B cell (primary cell): Measurements from ENCODE around the gene CCDC57. TPM values are rescaled to one million over a fixed set of nuclear protein-coding genes. Genes with fewer than 3 reads are reported as not detected.

Source experiments
- ATAC-seq: fragments of 200-7000 bp; cut with Tn5 transposase; one replicate; pipeline ENCODE4 v1.10.0; 2021; ENCODE audit warnings: low read depth, mild to moderate bottlenecking, moderate number of reproducible peaks, moderate library complexity
- CTCF ChIA-PET: fragments of 350-600 bp; sonication (Branson Sonifier 250); formaldehyde crosslinking; loops from one replicate; lab custom pipeline; 2021; ENCODE audit warnings: antibody characterized with exemption, inconsistent platforms; lab: Charles Lee
- POLR2A ChIA-PET: fragments of 350-600 bp; sonication (Branson Sonifier 250); formaldehyde crosslinking; loops from one replicate; lab custom pipeline; 2021; ENCODE audit warnings: antibody characterized with exemption; lab: Charles Lee
- DNase-seq: peaks from one replicate; pipeline ENCODE4 v3.0.0; 2013
- H2AFZ ChIP-seq: 2 replicates; pipeline ENCODE4 v1.6.1; 2012; ENCODE audit warnings: mild to moderate bottlenecking, low read depth, low read length; ENCODE audit not compliant: insufficient read depth, poor library complexity, severe bottlenecking
- H3K27ac ChIP-seq, 2 donors: 1 replicate in 1 of 2; 2 replicates in 1 of 2; pipeline ENCODE4 v1.5.1; 2012 to 2013; ENCODE audit warnings: low read length in 2 of 2, mild to moderate bottlenecking in 2 of 2, moderate library complexity in 1 of 2
- H3K27me3 ChIP-seq, 4 experiments: fragments of 200-600 bp in 1 of 4; sonication (generic) in 1 of 4; replicated peaks in 1 of 4; 1 replicate in 2 of 4; 2 replicates in 2 of 4; pipeline versions ENCODE4 v1.6.1 to v1.7.0; 2013 to 2016; ENCODE audit warnings: low read length in 3 of 4, mild to moderate bottlenecking in 2 of 4, mixed read lengths in 1 of 4, moderate library complexity in 1 of 4; ENCODE audit not compliant: insufficient read depth in 4 of 4, control insufficient read depth in 3 of 4; ENCODE audit errors: control extremely low read depth in 1 of 4
- H3K36me3 ChIP-seq, 2 experiments: replicated peaks in 1 of 2; 1 replicate in 1 of 2; 2 replicates in 1 of 2; pipeline versions ENCODE4 v1.6.1 to v1.7.1; 2013; ENCODE audit warnings: low read length in 1 of 2; ENCODE audit not compliant: insufficient read depth in 2 of 2, control insufficient read depth in 1 of 2; ENCODE audit errors: control extremely low read depth in 1 of 2, extremely low read depth in 1 of 2
- H3K4me1 ChIP-seq, 2 donors: fragments of 200-600 bp in 1 of 2; sonication (generic) in 1 of 2; 1 replicate in 1 of 2; 2 replicates in 1 of 2; pipeline versions ENCODE4 v1.5.1 to v1.6.1; 2013 to 2017; ENCODE audit warnings: low read length in 2 of 2; ENCODE audit not compliant: control insufficient read depth in 2 of 2, insufficient read depth in 2 of 2
- H3K4me2 ChIP-seq: replicated peaks from 2 replicates; pipeline ENCODE3; 2012; ENCODE audit warnings: mild to moderate bottlenecking, low read depth, low read length; ENCODE audit not compliant: poor library complexity, severe bottlenecking
- H3K4me3 ChIP-seq, 5 experiments: fragments of 200-600 bp in 1 of 5; sonication (generic) in 1 of 5; 1 replicate in 3 of 5; 2 replicates in 2 of 5; pipeline versions ENCODE4 v1.5.1 to v1.7.0; 2011 to 2016; ENCODE audit warnings: low read length in 4 of 5, mild to moderate bottlenecking in 4 of 5, low read depth in 2 of 5, control low read depth in 1 of 5, moderate library complexity in 1 of 5; ENCODE audit not compliant: insufficient read depth in 1 of 5; ENCODE audit errors: control extremely low read depth in 1 of 5, extremely low read depth in 1 of 5
- H3K79me2 ChIP-seq: fragments of 200-600 bp; sonication (generic); one replicate; pipeline ENCODE4 v1.6.0; 2016; ENCODE audit warnings: low read length; ENCODE audit not compliant: control insufficient read depth, insufficient read depth
- H3K9ac ChIP-seq: fragments of 200-600 bp; sonication (generic); 2 replicates; pipeline ENCODE4 v1.6.1; 2017; ENCODE audit warnings: mild to moderate bottlenecking, low read length, moderate library complexity
- H3K9me3 ChIP-seq, 3 donors: one replicate each; pipeline versions ENCODE4 v1.6.1 to v1.7.1; 2013; ENCODE audit warnings: low read length in 2 of 3; ENCODE audit not compliant: control insufficient read depth in 2 of 3, insufficient read depth in 1 of 3; ENCODE audit errors: control extremely low read depth in 1 of 3
- H4K20me1 ChIP-seq: 2 replicates; pipeline ENCODE4 v1.6.0; 2012; ENCODE audit warnings: mild to moderate bottlenecking, low read length; ENCODE audit not compliant: insufficient read depth, control insufficient read depth, poor library complexity, severe bottlenecking
- H3K27ac Mint-ChIP-seq: one replicate; pipeline ENCODE4 v1.8.0; 2021; ENCODE audit warnings: mixed read lengths
- H3K27me3 Mint-ChIP-seq: one replicate; pipeline ENCODE4 v1.8.0; 2021; ENCODE audit warnings: mixed read lengths
- H3K4me1 Mint-ChIP-seq: one replicate; pipeline ENCODE4 v1.8.0; 2021; ENCODE audit warnings: mixed read lengths
- H3K4me3 Mint-ChIP-seq: one replicate; pipeline ENCODE4 v1.8.0; 2021; ENCODE audit warnings: mixed read lengths
- H3K9me3 Mint-ChIP-seq: one replicate; pipeline ENCODE4 v1.8.0; 2022; ENCODE audit warnings: mixed read lengths; ENCODE audit not compliant: insufficient read depth
- CTCF ChIP-seq: fragments of 200-600 bp; IDR thresholded peaks from one replicate; pipeline ENCODE4 v1.8.0; 2022; ENCODE audit warnings: antibody characterized with exemption, mild to moderate bottlenecking
- EZH2 ChIP-seq: IDR thresholded peaks from 2 replicates; pipeline ENCODE4 v1.6.1; 2012; ENCODE audit warnings: borderline replicate concordance, low read depth, mild to moderate bottlenecking, moderate library complexity, low read length; ENCODE audit not compliant: insufficient read depth, poor library complexity, severe bottlenecking
- WGBS: methylation state at CpG from one replicate; pipeline ENCODE4 v1.1.5; 2013; ENCODE audit warnings: missing lambda C conversion rate; ENCODE audit not compliant: insufficient coverage; 5-methylcytosine and 5-hydroxymethylcytosine counted together
- intact Hi-C: fragments of 100-400 bp; cut with micrococcal nuclease; formaldehyde crosslinking; loops from one replicate; pipeline ENCODE4 v1.10.0; 2022
- polyA plus RNA-seq: library from polyadenylated mRNA; depleted of rRNA; stranded (reverse); fragments of >200 nt; gene quantifications from 2 replicates; pipeline ENCODE4 v1.2.3, GENCODE V29; 2012
- total RNA-seq, 2 donors: library from RNA; stranded (reverse); fragments of 120-200 nt in 1 of 2; gene quantifications; 1 replicate in 1 of 2; 2 replicates in 1 of 2; pipeline versions ENCODE4 v1.2.3 to v1.2.4, GENCODE V29; 2013 to 2022

CCDC57 gene
- total and polyA plus RNA-seq, 2 donors (not counting 1 experiment from before 2014, with no cell fraction given): 49.7 to 67.2 TPM

GRCh38 chr17:82245134-82246039, 32.7 kb upstream of the CCDC57 start:
- Mint-ChIP-seq H3K4me1 (peaks cover 36% of the 10 kb centered on the region), H3K27ac (peak overlapping the region; percentile 82)
- whole genome bisulfite sequencing: 97% methylated on average over 45 of the region's 47 CpGs

More at GRCh38 chr17:82245134-82246039, 32.7 kb upstream of the CCDC57 start:
- Histone ChIP-seq H3K4me2 (no peak overlapping the region), H4K20me1 (peaks cover 100% of the 10 kb centered on the region), H3K4me3 (no peak overlapping the region), H3K9ac (no peak overlapping the region), H2AFZ (no peak overlapping the region), H3K36me3 (peaks cover 0 to 81% of the 10 kb centered on the region in 2 experiments), H3K79me2 (peaks cover 85% of the 10 kb centered on the region), H3K27me3 (no peaks in the 10 kb centered on the region), H3K9me3 (peaks cover 0 to 4% (median 0%) of the 10 kb centered on the region in 3 donors), H3K27ac (no peak overlapping the region), H3K4me1 (peaks cover 3 to 22% of the 10 kb centered on the region in 2 donors)
- TF ChIP-seq EZH2: no peak
- no peak for TF ChIP-seq CTCF
- intact Hi-C loops: no loop called here
- ChIA-PET POLR2A (no interaction called here), CTCF (interaction anchor here (1.1 to 1.3 kb wide), 2 partner anchors 56 to 58 kb away, joined by 3 read pairs; no protein-coding TSS in a partner anchor)
- ATAC-seq: no peak
- Mint-ChIP-seq H3K27me3 (no peaks in the 10 kb centered on the region), H3K9me3 (no peaks in the 10 kb centered on the region), H3K4me3 (no peak overlapping the region)
- peak; percentile 27 for DNase-seq
